ENCODE measurements around the gene LRMDA. TPM values are rescaled to one million over a fixed set of nuclear protein-coding genes. Genes with fewer than 3 reads are reported as not detected.

Gene LRMDA
- total and polyA plus RNA-seq, 10 of the 15 experiments (the other 5 are each of a cell fraction or from before 2014, with no cell fraction given): 0.07 to 0.54 (median 0.29) TPM; not detected in 4

- Histone ChIP-seq H2AFZ (ENCODE audit: control insufficient read depth, low read depth, low read length) (no peak overlapping the region), H3K27me3 (replicated peaks in 1 of 2; ENCODE audit: control insufficient read depth in 2 of 2, insufficient read depth in 2 of 2, low read length in 1 of 2) (no peaks in the 10 kb centered on the region), H4K20me1 (ENCODE audit: control insufficient read depth, insufficient read depth) (no peaks in the 10 kb centered on the region), H3K36me3 (ENCODE audit: control insufficient read depth in 2 of 2, insufficient read depth in 2 of 2, low read length in 1 of 2) (no peaks in the 10 kb centered on the region), H3K9ac (ENCODE audit: control insufficient read depth, insufficient read depth, low read length) (no peak overlapping the region), H3K9me3 (replicated peaks; ENCODE audit: control insufficient read depth, insufficient read depth, low read length) (no peaks in the 10 kb centered on the region; the same call in 2 of the 3 replicates), H3K4me1 (ENCODE audit: control insufficient read depth, insufficient read depth, low read length) (no peaks in the 10 kb centered on the region), H3K27ac (ENCODE audit: control insufficient read depth, insufficient read depth) (no peak overlapping the region), H3K4me2 (ENCODE audit: control insufficient read depth, insufficient read depth) (no peak overlapping the region), H3K4me3 (no peak overlapping the region), H3K79me2 (ENCODE audit: control insufficient read depth, insufficient read depth, low read length) (no peaks in the 10 kb centered on the region)
- POLR2A ChIA-PET: interaction anchor here (1.0 kb wide), 1 partner anchor 12 kb away, joined by 3 read pairs; no protein-coding TSS in a partner anchor
- 0% methylated on average over 1 of the region's 1 CpG for WGBS (ENCODE audit: insufficient coverage, insufficient replicate concordance, low lambda C conversion rate, missing lambda C conversion rate)
- SMC1A ChIA-PET (ENCODE audit: uncharacterized antibody, unreplicated experiment): no interaction called here
- no peak for DNase-seq (ENCODE audit: low read depth, low spot score)
- ATAC-seq: no peak
- FAIRE-seq: no peak
- CTCF ChIA-PET: no interaction called here
- RAD21 ChIA-PET (ENCODE audit: unreplicated experiment): no interaction called here
- intact Hi-C loops (cut with micrococcal nuclease; ENCODE audit: unreplicated experiment) (no loop called here), in situ Hi-C loops (cut with MboI) (no loop called here)
- no TSS peak for BruUV-seq (replicated peaks)
- no peak for TF ChIP-seq ZNF384 (IDR thresholded peaks at IDR 0.05; ENCODE audit: borderline replicate concordance, low read depth, low read length)
- TF ChIP-seq CTCF (IDR thresholded peaks at IDR 0.05 in 2 of 3, conservative IDR thresholded peaks at IDR 0.05 in 1 of 3; ENCODE audit: control insufficient read depth in 2 of 3, extremely low read depth in 1 of 3, insufficient read depth in 1 of 3, low read depth in 3 of 3, low read length in 3 of 3): no peak
- TF ChIP-seq CHD4 (IDR thresholded peaks at IDR 0.05): no peak
- no peak for TF ChIP-seq RUNX3 (IDR thresholded peaks at IDR 0.05; ENCODE audit: low read length)
- TF ChIP-seq IKZF2 (IDR thresholded peaks at IDR 0.05): no peak
- no peak for TF ChIP-seq PAX8 (IDR thresholded peaks at IDR 0.05)
- no peak for TF ChIP-seq BCL3 (IDR thresholded peaks at IDR 0.05; ENCODE audit: borderline replicate concordance, insufficient read depth, low read depth, low read length, poor library complexity, severe bottlenecking)
- no peak for TF ChIP-seq NR2C1 (IDR thresholded peaks at IDR 0.05)
- no peak for TF ChIP-seq IRF4 (IDR thresholded peaks at IDR 0.05; ENCODE audit: low read depth, low read length)
- no peak for TF ChIP-seq NRF1 (conservative IDR thresholded peaks at IDR 0.05; ENCODE audit: low read depth, low read length)
Measured at GRCh38 chr10:75740541-75740940, 309.1 kb downstream of the LRMDA start.

All from GM12878 (cell line).